GM18951 (cell line): ENCODE results near the gene UXS1.

Experiments used
- POLR2A ChIP-seq: IDR thresholded peaks from 4 replicates; pipeline ENCODE4 v1.6.1; 2011; ENCODE audit warnings: mild to moderate bottlenecking; ENCODE audit not compliant: insufficient read length, insufficient read depth; ENCODE audit errors: extremely low read depth
- in situ Hi-C: fragments of 300-500 bp; cut with MboI; formaldehyde crosslinking; loops from one replicate; pipeline ENCODE4 v1.12.0; 2022; ENCODE audit warnings: low sequenced_read_pairs, mixed read lengths, inconsistent platforms; ENCODE audit not compliant: unreplicated experiment

Gene UXS1

DNA sequence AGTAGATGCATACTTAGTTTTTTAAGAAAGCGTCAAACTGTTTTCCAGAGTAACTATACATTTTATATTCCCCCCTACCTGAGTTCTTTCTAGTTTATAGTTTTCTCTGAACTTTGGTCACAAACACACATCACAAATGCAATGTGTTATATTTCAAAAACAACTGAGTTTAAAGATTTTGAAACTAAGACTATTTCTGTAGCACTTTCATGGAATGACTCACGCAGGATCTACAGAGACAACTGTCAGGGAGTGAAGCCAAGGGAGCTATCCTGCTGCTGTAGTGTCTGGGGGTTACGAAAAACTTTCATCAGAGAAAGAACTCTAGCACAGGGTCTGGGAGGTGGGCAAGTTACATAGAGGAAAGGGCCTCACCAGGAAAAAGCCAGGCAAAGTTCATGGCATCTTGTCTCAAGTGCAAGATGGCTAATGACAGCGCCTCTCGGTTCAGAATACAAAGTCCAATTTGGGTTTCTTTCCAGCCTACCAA lies 66.8 kb downstream of the UXS1 start:
- in situ Hi-C loops, result no loop called here
- TF ChIP-seq POLR2A, result no peak

DNA sequence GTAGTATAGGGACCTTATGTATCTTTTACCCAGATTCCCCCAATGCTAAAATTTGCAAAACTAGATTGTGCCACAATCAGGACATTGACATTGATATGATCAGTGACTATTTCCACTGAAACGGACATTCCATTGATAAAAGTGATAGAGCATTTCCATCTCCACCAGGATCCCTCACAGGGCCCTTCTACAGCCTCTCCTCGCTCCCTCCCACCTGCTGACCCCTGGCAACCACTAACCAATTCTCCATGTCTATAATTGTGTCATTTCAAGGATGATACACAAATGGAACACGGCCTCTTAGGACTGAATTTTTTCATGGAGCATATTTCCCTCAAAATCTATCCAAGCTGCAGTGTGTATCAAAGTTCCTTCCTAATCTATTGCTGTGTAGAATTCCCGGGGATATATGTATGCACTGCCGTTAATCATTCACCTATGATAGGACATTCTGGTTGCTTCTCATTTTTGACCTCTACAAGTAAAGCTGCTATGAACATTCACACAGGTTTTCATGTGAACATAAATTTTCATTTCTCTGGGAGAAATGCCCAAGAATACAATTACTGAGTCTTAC lies 67.3 kb downstream of the UXS1 start:
- in situ Hi-C loops, result no loop called here

DNA sequence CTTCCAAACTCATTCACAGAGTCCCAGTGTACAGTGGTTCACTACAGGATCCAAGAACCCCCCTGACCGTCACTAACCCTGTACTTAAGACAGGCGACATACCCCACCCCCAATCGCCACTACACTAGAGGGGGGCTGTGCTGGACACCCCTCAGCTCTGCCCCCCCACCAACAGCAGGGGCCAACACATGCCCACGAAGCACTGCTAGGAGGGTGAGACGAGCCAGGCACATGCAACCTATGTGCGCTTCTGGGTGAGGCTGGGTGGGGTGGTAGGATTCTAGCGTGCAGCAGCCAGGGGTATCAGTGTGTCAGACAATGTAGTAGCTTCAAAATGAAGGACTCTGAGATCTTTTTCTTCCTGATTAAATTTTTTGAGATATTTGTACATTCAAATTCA lies 67.8 kb downstream of the UXS1 start:
- in situ Hi-C loops, result no loop called here
- TF ChIP-seq POLR2A, result no peak

More for the DNA sequence above, 67.3 kb downstream of the UXS1 start:
- no peak for TF ChIP-seq POLR2A

DNA sequence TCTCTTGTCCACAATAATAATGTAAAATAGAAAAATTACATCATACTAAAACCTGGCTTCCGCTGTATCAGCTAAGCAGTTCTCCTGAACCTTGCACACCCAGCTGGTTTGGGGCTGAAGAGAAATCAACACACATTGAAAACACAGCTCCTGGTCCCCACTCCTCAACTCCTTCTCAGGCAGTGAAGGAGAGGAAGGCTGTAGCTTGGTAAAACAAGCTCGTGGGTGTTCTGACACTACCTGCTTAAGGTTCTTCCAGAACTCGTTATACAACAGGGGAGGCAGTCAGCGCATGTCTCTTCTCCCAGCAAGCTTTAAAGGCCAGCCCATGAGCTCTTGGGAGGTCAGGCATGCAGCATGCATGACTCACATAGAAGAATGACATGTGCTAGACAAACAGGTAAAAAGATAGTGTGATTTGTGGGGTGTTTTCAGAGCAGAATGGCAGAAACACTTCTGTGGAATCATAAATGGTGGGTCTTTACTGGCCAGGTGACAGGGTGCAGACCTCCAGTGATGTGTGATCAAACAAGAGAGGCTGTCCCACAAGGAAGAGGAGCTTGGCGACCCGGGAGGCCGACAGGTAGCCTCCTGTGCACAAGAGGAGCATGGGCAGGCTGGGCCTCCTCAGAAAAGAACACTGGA lies 69.1 kb downstream of the UXS1 start:
- in situ Hi-C loops, result loop anchor here (25.0 kb wide), 1 partner anchor 337 kb away; the partner anchor contains the start of gene RGPD3
- TF ChIP-seq POLR2A, result no peak

DNA sequence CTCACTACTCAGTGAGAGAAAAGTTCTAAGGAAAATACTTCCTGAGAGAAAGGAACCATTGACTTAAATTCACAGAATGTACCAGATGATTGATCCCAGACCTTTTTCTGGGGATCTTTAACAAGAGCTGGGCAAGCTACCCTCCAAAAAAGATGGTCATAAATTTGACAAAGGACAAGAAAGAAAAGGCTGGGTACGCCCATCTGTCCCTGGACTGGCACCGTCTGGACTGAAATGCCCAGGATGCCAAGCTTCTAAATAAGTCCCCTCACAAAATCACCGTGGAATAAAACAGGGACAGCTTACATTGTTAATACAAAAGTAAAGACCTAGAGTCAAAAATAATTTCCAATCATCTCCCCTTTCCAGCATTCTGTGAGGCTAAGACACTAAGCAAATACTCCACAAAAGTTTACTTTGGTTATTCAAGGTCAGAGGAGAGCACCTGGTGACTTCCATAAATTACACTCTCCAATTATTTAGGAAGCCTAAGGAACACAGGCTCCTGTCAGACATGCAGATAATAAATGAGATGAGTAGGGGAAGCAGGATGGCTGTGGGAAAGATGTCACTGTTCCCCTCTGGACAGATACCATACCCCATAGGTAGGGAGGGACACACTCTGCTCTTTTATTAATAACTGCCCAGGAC lies 69.9 kb downstream of the UXS1 start:
- in situ Hi-C loops, result loop anchor here (25.0 kb wide), 1 partner anchor 338 kb away; the partner anchor contains the start of gene RGPD3
- no peak for TF ChIP-seq POLR2A

DNA sequence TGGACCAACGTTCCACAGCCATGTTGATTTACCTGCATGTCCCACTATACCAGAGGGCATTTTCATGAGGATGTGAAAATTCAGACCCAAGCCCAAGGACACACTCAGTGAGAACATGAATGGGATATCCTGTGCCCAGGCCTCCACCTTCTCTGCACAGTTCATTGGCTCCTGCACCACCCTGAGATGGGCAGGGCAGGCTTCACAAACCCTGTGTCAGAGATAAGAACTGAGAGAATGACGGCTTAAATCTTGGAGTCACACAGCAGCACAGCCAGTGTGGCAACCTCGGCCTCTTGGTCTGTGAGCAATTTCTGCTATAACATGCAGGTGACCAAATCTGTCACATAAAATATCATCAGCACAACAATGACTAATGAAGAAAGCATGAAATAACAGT lies 71.9 kb downstream of the UXS1 start:
- no peak for TF ChIP-seq POLR2A
- in situ Hi-C loops, result loop anchor here (25.0 kb wide), 1 partner anchor 340 kb away; the partner anchor contains the start of gene RGPD3

DNA sequence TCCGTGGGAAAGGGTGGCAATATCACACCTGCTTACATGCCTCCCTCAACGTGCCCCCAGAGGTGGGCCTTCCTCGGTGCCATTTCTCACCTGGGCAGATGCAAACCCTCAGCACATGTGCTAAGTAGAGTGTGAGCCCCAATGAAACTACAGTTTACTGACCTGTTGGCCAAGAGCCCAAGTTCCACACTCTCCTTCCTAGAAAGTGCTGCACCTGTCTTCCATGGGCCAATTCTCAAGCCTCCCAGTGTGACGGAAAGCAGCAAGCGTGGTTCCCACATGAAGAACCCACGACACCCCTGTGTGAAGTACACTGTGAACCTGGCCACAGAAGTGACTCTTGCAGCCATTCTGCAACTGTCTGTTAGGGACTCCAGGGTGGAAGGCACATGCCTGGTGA lies 73.7 kb downstream of the UXS1 start:
- in situ Hi-C loops, result loop anchor here (25.0 kb wide), 1 partner anchor 342 kb away; the partner anchor contains the start of gene RGPD3

DNA sequence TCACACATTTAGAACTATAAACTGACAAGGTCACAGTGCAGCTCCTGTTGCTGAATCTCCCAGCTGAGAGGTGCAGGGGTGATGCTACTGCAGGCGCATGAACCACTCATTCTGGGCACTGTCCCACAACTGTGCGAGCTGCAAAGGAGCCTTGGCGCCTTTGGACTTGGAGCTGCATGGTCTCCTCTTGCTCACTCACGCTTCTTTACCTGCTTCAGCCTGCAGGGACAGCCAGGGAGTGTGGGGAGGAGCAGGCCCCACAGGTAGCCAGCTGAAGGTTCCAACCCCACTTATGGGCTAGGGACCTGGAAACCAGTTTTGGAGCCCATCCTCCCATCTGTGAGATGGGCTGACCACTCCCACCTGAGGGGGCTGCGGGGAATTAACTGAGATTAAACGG lies 75.0 kb downstream of the UXS1 start:
- in situ Hi-C loops, result loop anchor here (25.0 kb wide), 1 partner anchor 343 kb away; the partner anchor contains the start of gene RGPD3

More for the DNA sequence above, 73.7 kb downstream of the UXS1 start:
- TF ChIP-seq POLR2A, result no peak

GRCh38 chr2:106117882-106118684 lies 76.0 kb downstream of the UXS1 start:
- TF ChIP-seq POLR2A, result no peak
- in situ Hi-C loops, result loop anchor here (25.0 kb wide), 1 partner anchor 344 kb away; the partner anchor contains the start of gene RGPD3

More for the DNA sequence above, 75.0 kb downstream of the UXS1 start:
- no peak for TF ChIP-seq POLR2A

DNA sequence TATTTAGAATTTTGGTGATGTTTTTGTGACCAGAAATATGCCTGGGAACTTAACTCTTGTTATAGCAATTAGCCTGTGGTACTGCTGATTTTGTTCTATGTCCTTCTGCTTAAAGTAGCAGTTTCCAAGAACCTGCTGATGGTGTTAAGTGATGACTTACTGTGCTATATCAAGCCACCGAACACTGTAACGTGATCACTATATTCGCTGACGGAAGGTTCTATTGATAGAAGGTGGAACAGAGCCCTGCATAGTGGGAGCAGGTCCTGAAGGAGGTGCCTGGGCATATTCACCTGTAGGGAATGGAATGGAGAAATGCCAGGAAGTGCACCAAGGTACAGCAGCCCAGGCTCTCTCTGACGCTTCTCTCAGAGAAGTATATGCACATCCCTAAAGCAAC lies 76.8 kb downstream of the UXS1 start:
- TF ChIP-seq POLR2A, result no peak
- in situ Hi-C loops, result loop anchor here (25.0 kb wide), 1 partner anchor 345 kb away; the partner anchor contains the start of gene RGPD3

DNA sequence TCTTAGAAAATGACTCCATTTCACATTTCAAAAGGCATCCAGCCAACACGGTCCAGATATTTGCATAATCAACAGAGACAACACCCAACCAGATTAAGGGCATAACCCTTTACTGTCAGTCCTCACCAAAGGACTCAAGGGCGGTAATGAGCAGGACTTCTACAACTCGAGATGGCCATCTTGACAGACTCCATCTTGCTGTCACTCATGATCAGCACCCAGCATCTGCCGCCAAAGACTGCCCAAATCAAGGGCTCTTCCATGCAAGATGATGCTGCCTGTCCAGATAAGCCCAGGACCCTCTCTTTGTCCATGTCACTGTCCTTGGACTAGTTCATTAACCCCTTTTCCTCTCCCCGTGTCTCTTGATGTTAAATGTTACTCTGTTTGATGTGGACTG lies 77.9 kb downstream of the UXS1 start:
- TF ChIP-seq POLR2A, result no peak
- in situ Hi-C loops, result loop anchor here (25.0 kb wide), 1 partner anchor 346 kb away; the partner anchor contains the start of gene RGPD3

- in situ Hi-C loops, result loop anchor here (25.0 kb wide), 1 partner anchor 347 kb away; the partner anchor contains the start of gene RGPD3
- no peak for TF ChIP-seq POLR2A
Measured at GRCh38 chr2:106115665-106116064, 78.4 kb downstream of the UXS1 start.
